ENCODE measurements around the gene NRDC.

DNA sequence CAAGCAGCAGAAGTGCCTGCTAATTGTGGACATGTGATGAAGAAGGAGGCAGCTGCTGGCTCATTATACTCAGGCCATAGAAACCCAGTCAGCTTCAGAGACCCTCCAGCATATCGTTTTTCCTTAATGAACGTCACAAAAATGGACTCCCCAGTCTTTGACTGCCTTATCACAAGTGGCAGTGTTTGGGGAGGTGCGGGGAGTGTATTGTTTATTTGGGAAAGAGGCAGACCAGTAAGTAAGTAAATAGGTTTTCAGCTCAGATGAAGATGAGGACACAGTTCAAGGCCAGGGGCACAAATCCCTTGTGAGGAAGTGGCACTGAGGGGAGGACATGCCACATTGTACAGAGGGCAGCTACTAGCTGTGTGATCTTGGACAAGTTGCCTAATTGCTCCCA lies 43.5 kb upstream of the NRDC start:
- TF ChIP-seq, protein P1, sequence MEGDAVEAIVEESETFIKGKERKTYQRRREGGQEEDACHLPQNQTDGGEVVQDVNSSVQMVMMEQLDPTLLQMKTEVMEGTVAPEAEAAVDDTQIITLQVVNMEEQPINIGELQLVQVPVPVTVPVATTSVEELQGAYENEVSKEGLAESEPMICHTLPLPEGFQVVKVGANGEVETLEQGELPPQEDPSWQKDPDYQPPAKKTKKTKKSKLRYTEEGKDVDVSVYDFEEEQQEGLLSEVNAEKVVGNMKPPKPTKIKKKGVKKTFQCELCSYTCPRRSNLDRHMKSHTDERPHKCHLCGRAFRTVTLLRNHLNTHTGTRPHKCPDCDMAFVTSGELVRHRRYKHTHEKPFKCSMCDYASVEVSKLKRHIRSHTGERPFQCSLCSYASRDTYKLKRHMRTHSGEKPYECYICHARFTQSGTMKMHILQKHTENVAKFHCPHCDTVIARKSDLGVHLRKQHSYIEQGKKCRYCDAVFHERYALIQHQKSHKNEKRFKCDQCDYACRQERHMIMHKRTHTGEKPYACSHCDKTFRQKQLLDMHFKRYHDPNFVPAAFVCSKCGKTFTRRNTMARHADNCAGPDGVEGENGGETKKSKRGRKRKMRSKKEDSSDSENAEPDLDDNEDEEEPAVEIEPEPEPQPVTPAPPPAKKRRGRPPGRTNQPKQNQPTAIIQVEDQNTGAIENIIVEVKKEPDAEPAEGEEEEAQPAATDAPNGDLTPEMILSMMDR (conservative IDR thresholded peaks at IDR 0.05), result no peak
- TF ChIP-seq ZFX (IDR thresholded peaks at IDR 0.05), result no peak
